Muscle of back (tissue), 11 donors: ENCODE measurements around the gene ATP5F1D. TPM values are rescaled to one million over a fixed set of nuclear protein-coding genes. Genes with fewer than 3 reads are reported as not detected.

Experiments
- DNase-seq, 3 donors: peaks; one replicate each; pipeline versions ENCODE4 v3.0.0 to v3.0.0-alpha.2; 2013
- polyA plus RNA-seq, 10 donors: library from polyadenylated mRNA; unstranded; fragments of 120-200 nt; gene quantifications; one replicate each; pipeline ENCODE4 v1.2.1, GENCODE V29; 2013; ENCODE audit not compliant: insufficient read length in 10 of 10

The ATP5F1D gene
- polyA plus RNA-seq, 10 donors: 114 to 184 (median 135) TPM

DNA sequence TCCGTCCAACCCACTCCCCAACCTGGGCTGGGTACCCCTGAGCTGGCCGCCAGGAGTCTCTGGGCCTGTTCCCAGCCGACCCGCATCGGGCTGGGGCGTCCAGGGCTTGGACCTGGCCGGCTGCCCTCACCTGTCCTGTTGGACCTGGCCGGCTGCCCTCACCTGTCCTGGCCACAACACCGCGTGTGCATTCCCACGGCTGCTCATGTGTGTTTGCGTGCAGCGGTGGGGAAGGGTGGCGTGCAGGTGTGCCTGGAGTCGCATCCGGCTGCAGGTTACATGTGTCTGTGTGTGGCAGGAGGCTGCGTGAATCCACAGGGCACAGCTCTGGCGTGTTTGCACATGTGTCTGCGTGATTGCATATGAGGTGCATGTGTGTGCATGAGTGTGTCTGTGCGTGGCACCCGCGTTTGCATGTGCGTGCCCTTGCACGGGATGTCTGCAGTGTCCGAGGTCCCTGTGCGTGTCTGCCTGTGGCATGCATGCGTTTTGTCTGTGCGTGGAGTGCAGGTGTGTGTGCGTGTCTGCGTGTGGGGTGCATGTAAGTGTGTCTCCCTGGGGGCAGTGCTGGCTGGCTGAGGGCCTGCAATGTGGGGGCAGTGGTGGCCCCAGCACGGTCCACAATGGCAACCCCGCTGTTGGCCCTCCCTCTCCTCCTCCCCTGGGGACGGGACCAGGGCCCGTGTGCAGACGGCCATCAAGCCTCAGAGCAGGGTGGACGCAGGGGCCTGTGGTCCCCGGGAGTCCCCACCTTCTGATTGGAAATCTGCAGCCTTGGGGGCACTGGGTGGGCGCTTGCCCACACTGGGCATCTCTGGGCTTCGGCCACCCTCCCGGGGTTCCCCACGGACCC lies 47.5 kb downstream of the ATP5F1D start:
- no peak for DNase-seq

DNA sequence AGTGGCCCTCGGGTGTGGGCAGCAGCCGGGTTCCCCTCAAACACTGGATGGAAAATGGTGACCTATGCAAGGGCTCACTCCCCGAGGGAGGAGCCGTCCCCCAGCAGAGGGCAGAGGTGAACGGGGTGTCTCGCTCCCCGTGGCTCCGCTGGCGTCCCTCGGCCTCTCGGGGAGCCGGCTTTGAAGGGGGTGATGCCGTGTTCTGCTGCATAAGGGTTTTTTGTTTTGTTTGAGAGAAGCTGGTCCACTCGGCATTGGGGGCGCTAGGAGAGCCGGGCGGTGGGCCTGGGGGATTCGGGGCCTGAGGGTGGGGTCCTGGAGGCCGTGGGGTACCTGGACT lies 48.1 kb downstream of the ATP5F1D start:
- no peak for DNase-seq

DNA sequence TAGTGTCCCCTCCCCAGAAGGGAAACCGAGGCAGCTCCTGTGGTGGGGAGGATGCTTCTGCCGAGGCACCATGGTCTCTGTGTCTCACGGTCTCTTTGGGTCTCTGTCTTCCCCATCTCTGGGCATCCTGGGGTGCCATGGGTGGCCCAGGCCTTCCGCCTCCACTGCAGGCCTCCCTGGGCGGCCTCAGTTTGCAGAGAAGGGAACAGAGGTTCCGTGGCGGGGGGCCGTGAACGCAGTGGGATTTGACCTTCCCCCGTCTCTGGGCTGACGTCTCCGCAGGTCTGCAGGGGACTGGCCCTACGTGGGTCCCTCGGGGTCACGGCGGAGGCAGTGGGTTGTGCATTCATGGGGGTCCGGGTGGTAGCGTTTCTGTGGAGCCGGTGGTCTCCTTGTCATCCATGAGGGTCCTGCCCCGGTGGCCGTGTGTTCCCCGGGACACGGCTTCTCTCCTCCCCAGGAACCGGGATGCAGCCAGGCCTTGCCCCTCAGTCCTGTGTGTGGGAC lies 48.7 kb downstream of the ATP5F1D start:
- no peak for DNase-seq

GRCh38 chr19:1290703-1291651 lies 49.4 kb downstream of the ATP5F1D start:
- no peak for DNase-seq

DNA sequence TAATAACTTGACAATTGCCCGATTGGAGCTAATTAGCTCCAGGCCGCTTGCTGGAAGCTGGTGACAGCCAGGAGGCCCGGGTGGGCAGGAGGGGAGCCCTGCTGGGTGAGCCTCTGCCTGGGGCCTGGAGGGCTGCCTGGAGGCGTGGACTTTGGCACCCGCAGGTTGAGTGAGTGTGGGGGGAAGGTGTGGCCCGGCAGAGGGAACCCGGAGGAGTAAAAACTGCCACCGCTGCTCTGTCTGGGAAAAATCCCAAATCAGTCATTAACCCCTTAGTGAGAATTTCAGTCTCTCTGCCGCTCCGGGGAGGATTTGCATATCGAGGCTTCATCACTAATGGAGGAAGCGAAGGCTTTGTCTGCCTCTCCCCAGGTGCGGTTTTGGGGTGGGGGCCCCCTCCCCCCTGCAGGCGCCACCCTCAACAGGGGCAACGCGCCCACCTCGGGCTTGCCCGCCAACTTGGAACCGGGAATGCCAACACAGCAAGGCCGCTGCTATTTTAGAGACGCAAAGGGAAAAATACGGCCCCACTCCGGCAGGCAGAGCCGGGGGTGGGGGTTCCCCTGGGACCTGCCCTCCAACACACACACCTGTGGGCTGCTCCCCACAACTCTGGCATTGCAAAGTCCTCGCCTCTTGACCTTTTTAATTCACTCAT lies 50.3 kb downstream of the ATP5F1D start:
- DNase-seq: no peak

DNA sequence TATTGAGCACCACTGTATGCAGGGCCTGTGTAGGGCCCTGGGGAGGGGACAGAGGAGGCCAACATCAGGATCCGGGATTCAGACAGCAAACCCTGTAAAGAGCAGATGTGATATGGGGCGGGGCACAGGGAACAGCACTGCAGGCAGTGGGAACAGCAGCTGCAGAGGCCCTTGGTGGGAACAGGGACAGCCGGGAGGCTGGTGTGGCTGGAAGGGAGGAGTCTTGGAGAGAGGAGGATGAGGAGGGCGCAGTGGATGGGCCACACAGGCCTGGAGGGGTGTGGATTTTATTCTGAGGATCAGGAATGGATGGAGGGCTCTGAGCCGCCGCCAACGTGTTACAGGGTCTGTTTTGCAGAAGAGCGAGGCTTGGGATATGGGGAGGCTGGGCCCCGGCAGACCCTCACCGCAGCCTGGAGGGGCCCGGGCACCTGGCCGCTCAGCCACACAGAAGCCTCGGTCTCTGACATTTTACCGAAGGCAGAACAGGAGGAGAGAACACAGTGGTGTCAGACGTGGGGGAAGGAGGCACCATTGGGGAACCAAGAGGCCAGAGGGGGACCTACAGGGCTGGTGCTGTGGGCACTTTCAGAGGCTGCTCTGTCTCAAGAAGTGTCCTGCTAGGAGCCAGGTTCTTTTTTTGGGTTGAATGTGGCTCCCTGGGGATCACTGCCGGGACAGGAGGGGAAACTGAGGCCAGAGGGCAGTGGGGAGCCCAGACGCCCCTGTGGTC lies 51.0 kb downstream of the ATP5F1D start:
- no peak for DNase-seq

- no peak for DNase-seq
Measured at GRCh38 chr19:1293782-1294604, 52.4 kb downstream of the ATP5F1D start.

Other genes starting within 250 kb of the ATP5F1D start
- under 1 TPM in 9 of 10 donors, not detected in 1; 0.13 to 0.35 (median 0.17) TPM for gene GRIN3B, start 241.3 kb upstream of the ATP5F1D start, polyA plus RNA-seq
- gene TMEM259, start 220.6 kb upstream of the ATP5F1D start, polyA plus RNA-seq: 10 to 100 TPM; 51.8 to 91.2 (median 73.3) TPM
- not detected for gene RNU6-2, start 220.2 kb upstream of the ATP5F1D start, polyA plus RNA-seq
- 10 to 100 TPM; 40.4 to 84.7 (median 54.1) TPM for gene CNN2, start 215.1 kb upstream of the ATP5F1D start, polyA plus RNA-seq
- gene ABCA7, start 201.6 kb upstream of the ATP5F1D start, polyA plus RNA-seq: 10 to 100 TPM in 9 of 10 donors, 1 to 10 TPM in 1; 4.8 to 29.3 (median 12.0) TPM
- gene ARHGAP45, start 174.6 kb upstream of the ATP5F1D start, polyA plus RNA-seq: 10 to 100 TPM in 5 of 10 donors, 1 to 10 TPM in 5; 6.3 to 20.7 (median 10.1) TPM
- gene POLR2E, start 146.4 kb upstream of the ATP5F1D start, polyA plus RNA-seq: 100 to 1,000 TPM in 8 of 10 donors, 10 to 100 TPM in 2; 81.8 to 145 (median 110) TPM
- 100 to 1,000 TPM; 117 to 183 (median 150) TPM for gene GPX4, start 137.8 kb upstream of the ATP5F1D start, polyA plus RNA-seq
- 10 to 100 TPM in 5 of 10 donors, 1 to 10 TPM in 5; 6.1 to 14.5 (median 10.4) TPM for gene SBNO2, start 67.5 kb upstream of the ATP5F1D start, polyA plus RNA-seq
- 10 to 100 TPM; 37.8 to 53.7 (median 47.7) TPM for gene STK11, start 36.0 kb upstream of the ATP5F1D start, polyA plus RNA-seq
- 1 to 10 TPM in 7 of 10 donors, under 1 TPM in 3; 0.97 to 2.7 (median 1.2) TPM for gene CBARP, start 3.7 kb upstream of the ATP5F1D start, polyA plus RNA-seq
- gene MIDN, start 6.8 kb downstream of the ATP5F1D start, polyA plus RNA-seq: 10 to 100 TPM; 27.7 to 44.0 (median 33.6) TPM
- gene CIRBP, start 27.6 kb downstream of the ATP5F1D start, polyA plus RNA-seq: 100 to 1,000 TPM; 408 to 480 (median 436) TPM
- gene FAM174C, start 33.8 kb downstream of the ATP5F1D start, polyA plus RNA-seq: 10 to 100 TPM in 9 of 10 donors, 1 to 10 TPM in 1; 7.9 to 17.0 (median 14.3) TPM
- 1 to 10 TPM in 7 of 10 donors, under 1 TPM in 3; 0.29 to 2.4 (median 1.3) TPM for gene EFNA2, start 44.1 kb downstream of the ATP5F1D start, polyA plus RNA-seq
- 10 to 100 TPM; 51.3 to 94.1 (median 63.8) TPM for gene NDUFS7, start 142.2 kb downstream of the ATP5F1D start, polyA plus RNA-seq
- 100 to 1,000 TPM; 133 to 200 (median 160) TPM for gene GAMT, start 159.8 kb downstream of the ATP5F1D start, polyA plus RNA-seq
- 10 to 100 TPM; 52.2 to 76.1 (median 64.0) TPM for gene DAZAP1, start 165.8 kb downstream of the ATP5F1D start, polyA plus RNA-seq
- 1,000 to 10,000 TPM in 5 of 10 donors, 100 to 1,000 TPM in 5; 743 to 1,364 (median 1,019) TPM for gene RPS15, start 196.6 kb downstream of the ATP5F1D start, polyA plus RNA-seq
- gene APC2, start 208.4 kb downstream of the ATP5F1D start, polyA plus RNA-seq: 1 to 10 TPM in 2 of 10 donors, under 1 TPM in 8; 0.47 to 1.2 (median 0.82) TPM
- gene C19orf25, start 237.5 kb downstream of the ATP5F1D start, polyA plus RNA-seq: 10 to 100 TPM; 11.6 to 20.9 (median 15.8) TPM
- gene PCSK4, start 248.6 kb downstream of the ATP5F1D start, polyA plus RNA-seq: 1 to 10 TPM in 4 of 10 donors, under 1 TPM in 6; 0.46 to 2.0 (median 0.88) TPM
- gene REEP6, start 249.4 kb downstream of the ATP5F1D start, polyA plus RNA-seq: 1 to 10 TPM; 1.4 to 2.6 (median 1.8) TPM